Natural killer cell (primary cell): Measurements from ENCODE around the gene MAP7D2. TPM values are rescaled to one million over a fixed set of nuclear protein-coding genes. Genes with fewer than 3 reads are reported as not detected.

ENCODE experiments used
- ATAC-seq, 3 donors: fragments of 150-1000 bp in 2 of 3; fragments of 200-7000 bp in 1 of 3; cut with Tn5 transposase; 1 replicate in 1 of 3; 2 replicates in 2 of 3; pipeline ENCODE4 v1.10.0; 2021; ENCODE audit warnings: mild to moderate bottlenecking in 2 of 3, moderate library complexity in 2 of 3
- DNase-seq, 2 donors: peaks; one replicate each; pipeline versions ENCODE4 v3.0.0 to v3.0.0-alpha.2; 2013 to 2021; ENCODE audit warnings: mixed read lengths in 1 of 2
- H3K27ac ChIP-seq: one replicate; pipeline ENCODE4 v1.5.1; 2013; ENCODE audit warnings: mild to moderate bottlenecking, low read length
- H3K27me3 ChIP-seq: one replicate; pipeline ENCODE4 v1.6.1; 2013; ENCODE audit warnings: low read length; ENCODE audit not compliant: control insufficient read depth, insufficient read depth
- H3K36me3 ChIP-seq: one replicate; pipeline ENCODE4 v1.6.1; 2013; ENCODE audit warnings: low read length; ENCODE audit not compliant: control insufficient read depth, insufficient read depth
- H3K4me1 ChIP-seq: one replicate; pipeline ENCODE4 v1.6.1; 2013; ENCODE audit warnings: low read length; ENCODE audit not compliant: control insufficient read depth, insufficient read depth
- H3K4me3 ChIP-seq: one replicate; pipeline ENCODE4 v1.5.1; 2013; ENCODE audit warnings: low read length
- H3K9me3 ChIP-seq: one replicate; pipeline ENCODE4 v1.6.1; 2013; ENCODE audit warnings: low read length; ENCODE audit not compliant: control insufficient read depth, insufficient read depth
- H3K27ac Mint-ChIP-seq, 2 donors: one replicate each; pipeline ENCODE4 v1.8.0; 2022; ENCODE audit warnings: mild to moderate bottlenecking in 2 of 2, mixed read lengths in 2 of 2, moderate library complexity in 1 of 2
- H3K27me3 Mint-ChIP-seq, 2 donors: one replicate each; pipeline ENCODE4 v1.8.0; 2022; ENCODE audit warnings: low read depth in 2 of 2, mixed read lengths in 2 of 2
- H3K36me3 Mint-ChIP-seq: one replicate; pipeline ENCODE4 v1.8.0; 2022; ENCODE audit warnings: mixed read lengths
- H3K4me1 Mint-ChIP-seq, 2 donors: one replicate each; pipeline ENCODE4 v1.8.0; 2022; ENCODE audit warnings: mixed read lengths in 2 of 2
- H3K4me3 Mint-ChIP-seq: one replicate; pipeline ENCODE4 v1.8.0; 2022; ENCODE audit warnings: mild to moderate bottlenecking, moderate library complexity, mixed read lengths
- H3K9me3 Mint-ChIP-seq, 2 donors: one replicate each; pipeline ENCODE4 v1.8.0; 2022; ENCODE audit warnings: mixed read lengths in 2 of 2
- WGBS: methylation state at CpG from one replicate; pipeline ENCODE4 v1.1.7; 2013; ENCODE audit warnings: missing lambda C conversion rate; ENCODE audit not compliant: insufficient coverage; 5-methylcytosine and 5-hydroxymethylcytosine counted together
- intact Hi-C: fragments of 100-400 bp; cut with micrococcal nuclease; formaldehyde crosslinking; loops from one replicate; pipeline ENCODE4 v1.14.2; 2022
- total RNA-seq, 4 donors: library from RNA; stranded (reverse); fragments of 120-200 nt in 1 of 4; gene quantifications; one replicate each; pipeline versions ENCODE4 v1.2.3 to v1.2.4, GENCODE V29; 2013 to 2022
- TF ChIP-seq, protein P1 (sequence below): fragments of 200-600 bp; IDR thresholded peaks from one replicate; pipeline ENCODE4 v1.8.0; 2022; ENCODE audit warnings: antibody characterized with exemption

Gene MAP7D2
- total RNA-seq, 3 donors from 2014 or later (not counting 1 experiment from before 2014, with no cell fraction given) = 0.09 to 1.5 TPM; not detected in 1

DNA sequence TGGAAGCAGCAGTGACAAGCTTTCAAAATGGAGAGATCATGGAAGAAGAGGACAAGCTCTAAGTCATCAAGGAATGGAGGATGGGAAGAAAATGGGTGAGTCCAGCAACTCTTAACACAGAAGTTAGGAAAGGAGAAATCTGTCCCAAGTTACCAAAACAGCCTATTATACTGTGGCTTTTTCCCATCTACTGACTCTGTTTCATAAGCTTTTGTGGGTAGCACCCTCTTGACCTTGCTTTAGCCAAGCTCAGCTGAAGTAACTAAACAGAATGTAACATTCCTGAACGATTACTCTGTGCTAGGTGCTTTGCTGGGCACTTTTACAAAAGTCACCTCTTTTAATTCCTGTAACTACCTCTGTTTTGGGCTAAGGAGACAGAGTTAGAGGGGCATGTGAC is 54.9 kb downstream of the MAP7D2 start:
- H3K9me3 ChIP-seq = no peaks in the 10 kb centered on the region
- H3K4me1 ChIP-seq = peaks cover 10% of the 10 kb centered on the region
- Mint-ChIP-seq H3K4me1 (peaks cover 6 to 16% of the 10 kb centered on the region in 2 donors), H3K9me3 (no peaks in the 10 kb centered on the region), H3K4me3 (no peak overlapping the region), H3K27ac (no peak overlapping the region), H3K27me3 (peaks cover 0 to 8% of the 10 kb centered on the region in 2 donors), H3K36me3 (no peaks in the 10 kb centered on the region)
- H3K27ac ChIP-seq = no peak overlapping the region
- intact Hi-C loops = no loop called here
- no peak for ATAC-seq
- WGBS = 0% methylated on average over 1 of the region's 1 CpG
- H3K4me3 ChIP-seq = no peak overlapping the region
- H3K36me3 ChIP-seq = no peaks in the 10 kb centered on the region
- no peaks in the 10 kb centered on the region for H3K27me3 ChIP-seq
- TF ChIP-seq, protein P1, sequence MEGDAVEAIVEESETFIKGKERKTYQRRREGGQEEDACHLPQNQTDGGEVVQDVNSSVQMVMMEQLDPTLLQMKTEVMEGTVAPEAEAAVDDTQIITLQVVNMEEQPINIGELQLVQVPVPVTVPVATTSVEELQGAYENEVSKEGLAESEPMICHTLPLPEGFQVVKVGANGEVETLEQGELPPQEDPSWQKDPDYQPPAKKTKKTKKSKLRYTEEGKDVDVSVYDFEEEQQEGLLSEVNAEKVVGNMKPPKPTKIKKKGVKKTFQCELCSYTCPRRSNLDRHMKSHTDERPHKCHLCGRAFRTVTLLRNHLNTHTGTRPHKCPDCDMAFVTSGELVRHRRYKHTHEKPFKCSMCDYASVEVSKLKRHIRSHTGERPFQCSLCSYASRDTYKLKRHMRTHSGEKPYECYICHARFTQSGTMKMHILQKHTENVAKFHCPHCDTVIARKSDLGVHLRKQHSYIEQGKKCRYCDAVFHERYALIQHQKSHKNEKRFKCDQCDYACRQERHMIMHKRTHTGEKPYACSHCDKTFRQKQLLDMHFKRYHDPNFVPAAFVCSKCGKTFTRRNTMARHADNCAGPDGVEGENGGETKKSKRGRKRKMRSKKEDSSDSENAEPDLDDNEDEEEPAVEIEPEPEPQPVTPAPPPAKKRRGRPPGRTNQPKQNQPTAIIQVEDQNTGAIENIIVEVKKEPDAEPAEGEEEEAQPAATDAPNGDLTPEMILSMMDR = no peak
- DNase-seq = no peak

DNA sequence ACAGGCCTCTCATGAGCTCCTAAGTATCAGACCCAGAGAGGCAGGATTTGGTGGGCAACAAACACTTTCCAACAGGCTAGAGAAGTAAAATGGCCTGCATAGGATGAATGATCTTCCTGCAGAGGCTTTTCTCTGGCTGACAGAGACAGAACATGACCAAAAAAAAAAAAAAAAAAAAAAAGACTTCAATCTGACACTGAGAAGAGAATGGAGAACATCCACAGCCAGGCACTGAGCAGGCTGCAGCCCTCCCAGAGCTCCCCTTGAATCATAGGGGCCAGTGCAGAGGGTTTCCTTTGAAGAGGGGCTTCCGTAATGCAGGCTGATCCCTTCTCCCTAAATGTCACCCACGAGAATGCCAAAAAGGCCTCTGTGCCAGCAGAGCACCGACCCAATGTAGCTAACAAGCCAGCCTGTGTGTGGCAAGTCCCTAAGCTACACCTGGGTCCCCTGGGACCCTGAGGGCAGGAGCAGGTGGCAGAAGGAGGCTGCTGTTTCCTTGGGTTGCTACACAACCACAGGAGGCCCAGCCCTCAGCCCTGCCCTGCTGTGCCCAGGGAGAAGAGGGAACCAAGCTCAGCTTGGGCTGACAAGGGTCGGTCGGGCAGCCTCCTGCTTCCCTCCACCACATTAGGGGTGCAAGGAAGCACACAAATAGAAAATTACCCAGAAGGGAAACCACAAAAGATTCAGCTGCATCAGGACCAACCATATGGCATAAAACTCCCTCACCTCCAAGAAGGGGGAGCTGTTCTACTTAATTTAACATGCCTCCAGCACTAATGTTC is 55.6 kb downstream of the MAP7D2 start:
- Mint-ChIP-seq H3K4me3 (no peak overlapping the region), H3K36me3 (no peaks in the 10 kb centered on the region), H3K27ac (no peak overlapping the region), H3K4me1 (peaks cover 6 to 16% of the 10 kb centered on the region in 2 donors), H3K9me3 (no peaks in the 10 kb centered on the region), H3K27me3 (peaks cover 0 to 5% of the 10 kb centered on the region in 2 donors)
- DNase-seq (peak in 1 of 2 donors; percentile 1), ATAC-seq (peak in 1 of 3 donors; percentile 36)
- no peak overlapping the region for H3K27ac ChIP-seq
- H3K9me3 ChIP-seq = no peaks in the 10 kb centered on the region
- H3K36me3 ChIP-seq = no peaks in the 10 kb centered on the region
- H3K4me1 ChIP-seq = peaks cover 10% of the 10 kb centered on the region
- H3K27me3 ChIP-seq = no peaks in the 10 kb centered on the region
- no peak overlapping the region for H3K4me3 ChIP-seq
- TF ChIP-seq, protein P1 = no peak
- 10% methylated on average over 5 of the region's 5 CpGs for WGBS
- intact Hi-C loops = no loop called here

DNA sequence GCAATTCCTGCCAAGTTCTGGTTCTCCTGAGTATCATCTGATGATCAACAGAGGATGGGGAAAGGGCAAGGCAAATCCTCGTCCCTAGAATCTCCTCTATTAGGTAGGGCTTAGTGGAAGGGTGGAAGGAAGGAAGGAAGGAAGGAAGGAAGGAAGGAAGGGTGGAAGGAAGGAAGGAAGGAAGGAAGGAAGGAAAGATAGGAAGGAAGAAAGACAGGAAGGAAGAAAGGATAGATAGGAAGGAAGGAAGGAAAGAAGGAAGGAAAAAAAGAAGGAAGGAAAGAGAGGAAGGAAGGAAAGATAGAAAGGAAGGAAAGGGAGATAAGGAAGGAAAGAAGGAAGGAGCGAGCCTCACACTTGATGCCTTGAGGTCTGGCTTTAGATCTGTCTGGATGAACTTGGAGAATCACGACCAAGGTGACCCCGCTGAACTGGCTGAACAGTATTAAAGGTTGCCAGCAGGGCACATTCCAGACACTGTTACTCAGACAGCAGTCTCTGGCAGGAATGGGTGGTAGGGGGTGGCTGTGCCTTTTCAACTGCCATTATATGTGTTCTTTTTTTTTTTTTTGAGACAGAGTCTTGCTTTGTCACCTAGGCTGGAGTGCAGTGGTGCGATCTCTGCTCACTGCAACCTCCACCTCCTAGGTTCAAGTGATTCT is 57.1 kb downstream of the MAP7D2 start:
- Histone ChIP-seq H3K36me3 (no peaks in the 10 kb centered on the region), H3K27me3 (no peaks in the 10 kb centered on the region), H3K27ac (no peak overlapping the region), H3K4me1 (peaks cover 10% of the 10 kb centered on the region), H3K9me3 (no peaks in the 10 kb centered on the region), H3K4me3 (no peak overlapping the region)
- intact Hi-C loops = no loop called here
- no peak overlapping the region for H3K27ac Mint-ChIP-seq
- H3K4me1 Mint-ChIP-seq = peaks cover 6 to 16% of the 10 kb centered on the region in 2 donors
- H3K27me3 Mint-ChIP-seq = peaks cover 0 to 9% of the 10 kb centered on the region in 2 donors
- ATAC-seq (no peak), DNase-seq (no peak)
- WGBS = 83% methylated on average over 4 of the region's 5 CpGs
- no peak overlapping the region for H3K4me3 Mint-ChIP-seq
- H3K36me3 Mint-ChIP-seq = no peaks in the 10 kb centered on the region
- H3K9me3 Mint-ChIP-seq = no peaks in the 10 kb centered on the region
- TF ChIP-seq, protein P1 = no peak
